ENCODE measurements around the gene CABLES1.

- TF ChIP-seq CTCF (IDR thresholded peaks at IDR 0.05) = no peak
- TF ChIP-seq POLR2A (IDR thresholded peaks at IDR 0.05) = peak in 1 of 2 donors; percentile 58
Measured at GRCh38 chr18:23133860-23134779, 1.2 kb upstream of the CABLES1 start.

Measured in thyroid gland (tissue), 4 donors.